Left ventricle myocardium inferior (tissue), 1 donor: Measurements from ENCODE around the gene OGFOD2. TPM values are rescaled to one million over a fixed set of nuclear protein-coding genes. Genes with fewer than 3 reads are reported as not detected.
A peak's percentile ranks its signal among the peaks of the same experiment; 100 is the strongest.

ENCODE experiments used
- DNase-seq: peaks from one replicate; pipeline ENCODE4 v3.0.0-alpha.2; 2020
- H3K27ac ChIP-seq: fragments of 200-600 bp; replicated peaks from 2 replicates; pipeline ENCODE4 v1.8.0; 2021
- H3K27me3 ChIP-seq: fragments of 200-600 bp; 2 replicates; pipeline ENCODE4 v1.8.0; 2021; ENCODE audit warnings: low read depth
- H3K36me3 ChIP-seq: fragments of 200-600 bp; 2 replicates; pipeline ENCODE4 v1.8.0; 2021
- H3K4me1 ChIP-seq: fragments of 200-600 bp; 2 replicates; pipeline ENCODE4 v1.8.0; 2021
- H3K4me3 ChIP-seq: fragments of 200-600 bp; 2 replicates; pipeline ENCODE4 v1.8.0; 2021; ENCODE audit warnings: mild to moderate bottlenecking, moderate library complexity
- H3K9me3 ChIP-seq: fragments of 200-600 bp; replicated peaks from 2 replicates; pipeline ENCODE4 v1.8.0; 2021
- CTCF ChIP-seq: fragments of 200-600 bp; IDR thresholded peaks from 2 replicates; pipeline ENCODE4 v1.8.0; 2021; ENCODE audit warnings: antibody characterized with exemption, mild to moderate bottlenecking, borderline replicate concordance
- intact Hi-C: fragments of 100-400 bp; cut with micrococcal nuclease; formaldehyde crosslinking; loops from one replicate; pipeline ENCODE4 v1.11.0; 2022
- total RNA-seq: library from RNA; stranded (reverse); fragmentation: NEBNext Ultra II Directional; extraction: Animal tissue kit (Norgen Biotek cat#: 25700); gene quantifications from one replicate; pipeline ENCODE4 v1.2.1, GENCODE V29; 2021
- donor health status: DM: no; HTN: yes; CAD: no; lungs with severe emphysema.

OGFOD2 gene
- total RNA-seq, 1 donor from 2014 or later, result 14.9 TPM

- Histone ChIP-seq H3K27me3 (no peaks in the 10 kb centered on the region), H3K4me1 (peaks cover 75% of the 10 kb centered on the region), H3K27ac (no peak overlapping the region), H3K36me3 (peaks cover 7% of the 10 kb centered on the region), H3K9me3 (no peaks in the 10 kb centered on the region), H3K4me3 (peak overlapping the region; percentile 88)
- intact Hi-C loops, result no loop called here
- no peak for TF ChIP-seq CTCF
- no peak for DNase-seq
These were observed 1.6 kb downstream of the OGFOD2 start for GRCh38 chr12:122976648-122976975.

GRCh38 chr12:122977153-122977552 lies 2.1 kb downstream of the OGFOD2 start:
- intact Hi-C loops, result no loop called here
- Histone ChIP-seq H3K36me3 (peaks cover 12% of the 10 kb centered on the region), H3K27ac (no peak overlapping the region), H3K27me3 (no peaks in the 10 kb centered on the region), H3K4me1 (peaks cover 80% of the 10 kb centered on the region), H3K4me3 (peak overlapping the region; percentile 88), H3K9me3 (no peaks in the 10 kb centered on the region)
- DNase-seq, result no peak
- TF ChIP-seq CTCF, result no peak

GRCh38 chr12:122977655-122978392 lies 2.8 kb downstream of the OGFOD2 start:
- no peak for DNase-seq
- no peaks in the 10 kb centered on the region for H3K9me3 ChIP-seq
- no peak overlapping the region for H3K4me3 ChIP-seq
- TF ChIP-seq CTCF, result no peak
- no peak overlapping the region for H3K27ac ChIP-seq
- H3K27me3 ChIP-seq, result no peaks in the 10 kb centered on the region
- peaks cover 87% of the 10 kb centered on the region for H3K4me1 ChIP-seq
- H3K36me3 ChIP-seq, result peaks cover 19% of the 10 kb centered on the region
- intact Hi-C loops, result no loop called here

- Histone ChIP-seq H3K36me3 (peaks cover 22% of the 10 kb centered on the region), H3K9me3 (no peaks in the 10 kb centered on the region), H3K27ac (no peak overlapping the region), H3K4me3 (no peak overlapping the region), H3K27me3 (no peaks in the 10 kb centered on the region), H3K4me1 (peaks cover 94% of the 10 kb centered on the region)
- DNase-seq, result no peak
- intact Hi-C loops, result no loop called here
- no peak for TF ChIP-seq CTCF
These were observed 3.5 kb downstream of the OGFOD2 start for GRCh38 chr12:122978507-122978955.

GRCh38 chr12:122979001-122979907 lies 4.2 kb downstream of the OGFOD2 start:
- Histone ChIP-seq H3K9me3 (no peaks in the 10 kb centered on the region), H3K27me3 (no peaks in the 10 kb centered on the region), H3K4me1 (peaks cover 94% of the 10 kb centered on the region), H3K36me3 (peaks cover 22% of the 10 kb centered on the region), H3K27ac (peak overlapping the region; percentile 90), H3K4me3 (peak overlapping the region; percentile 99)
- DNase-seq, result no peak
- intact Hi-C loops, result no loop called here
- TF ChIP-seq CTCF, result no peak
